Measurements from ENCODE around the gene NT5C2. TPM values are rescaled to one million over a fixed set of nuclear protein-coding genes. Genes with fewer than 3 reads are reported as not detected.

The NT5C2 gene
- total and polyA plus RNA-seq, 2 of the 4 experiments (the other 2 are of a cell fraction): 60.0 to 65.1 TPM

DNA sequence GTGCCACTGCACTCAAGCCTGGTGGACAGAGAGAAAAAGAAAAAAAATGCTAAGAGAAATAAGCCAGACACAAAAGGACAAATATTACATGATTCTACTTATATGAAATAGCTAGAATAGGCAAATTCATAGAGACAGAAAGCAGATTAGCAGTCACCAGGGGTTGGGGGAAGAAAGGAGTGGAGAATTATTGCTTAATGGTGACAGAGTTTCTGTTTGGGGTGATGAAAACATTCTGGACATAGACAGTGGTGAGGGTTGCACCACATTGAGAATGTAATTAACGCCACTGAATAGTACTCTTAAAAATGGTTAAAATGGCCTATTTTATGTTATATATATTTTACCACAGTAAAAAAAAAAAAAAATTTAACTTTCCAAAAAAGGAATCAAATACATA is 6.4 kb upstream of the NT5C2 start:
- Histone ChIP-seq H2AK9ac (replicated peaks; ENCODE audit: low read depth, low read length, poor library complexity) (no peak overlapping the region), H2BK120ac (ENCODE audit: low read depth, low read length) (no peak overlapping the region), H3K18ac (ENCODE audit: low read depth, low read length) (no peak overlapping the region), H3K14ac (replicated peaks; ENCODE audit: low read depth, low read length) (no peak overlapping the region), H3K4ac (ENCODE audit: low read depth, low read length) (no peak overlapping the region), H3K9me3 (ENCODE audit: control insufficient read depth, insufficient read depth, low read length) (no peaks in the 10 kb centered on the region), H3K56ac (ENCODE audit: extremely low read depth, insufficient read depth, low read length) (no peak overlapping the region), H3K27me3 (ENCODE audit: control insufficient read depth, insufficient read depth, low read length) (no peaks in the 10 kb centered on the region), H3K4me3 (ENCODE audit: insufficient read depth, low read depth, low read length) (no peak overlapping the region), H2BK5ac (ENCODE audit: low read depth, low read length, poor library complexity, severe bottlenecking) (no peak overlapping the region), H3K36me3 (ENCODE audit: control insufficient read depth, insufficient read depth, low read length) (no peaks in the 10 kb centered on the region), H3K79me1 (ENCODE audit: low read depth in 1 of 2, low read length in 2 of 2) (no peaks in the 10 kb centered on the region), H3K9me1 (ENCODE audit: insufficient read depth, low read length) (peaks cover 12% of the 10 kb centered on the region), H4K8ac (ENCODE audit: low read depth in 2 of 2, low read length in 2 of 2) (no peak overlapping the region), H2BK20ac (ENCODE audit: low read depth, low read length) (no peak overlapping the region), H2AFZ (replicated peaks; ENCODE audit: low read length, poor library complexity) (no peak overlapping the region), H3K4me2 (ENCODE audit: low read depth, low read length) (no peak overlapping the region), H3K9ac (ENCODE audit: low read depth, low read length) (no peak overlapping the region), H4K20me1 (ENCODE audit: insufficient read depth, low read length) (no peaks in the 10 kb centered on the region), H4K91ac (ENCODE audit: insufficient read depth, low read depth, low read length) (no peak overlapping the region), H2BK15ac (ENCODE audit: low read depth, low read length) (no peak overlapping the region), H3K4me1 (ENCODE audit: control insufficient read depth, insufficient read depth, low read length) (peaks cover 13% of the 10 kb centered on the region), H4K5ac (ENCODE audit: low read depth, low read length) (no peak overlapping the region), H3K23ac (ENCODE audit: low read depth, low read length) (no peak overlapping the region), H2AK5ac (ENCODE audit: low read depth, low read length) (no peak overlapping the region), H3K27ac (ENCODE audit: insufficient read depth, low read length) (no peak overlapping the region)
- in situ Hi-C loops (cut with MboI; ENCODE audit: low sequenced_read_pairs) (no loop called here), intact Hi-C loops (cut with micrococcal nuclease) (no loop called here), dilution Hi-C loops (cut with HindIII; ENCODE audit: low sequenced_read_pairs, unreplicated experiment) (no loop called here)
- CTCF ChIA-PET: no interaction called here
- POLR2A ChIA-PET (ENCODE audit: unreplicated experiment): no interaction called here
- WGBS, 2 experiments (ENCODE audit: extremely low coverage in 2 of 2, insufficient read length in 1 of 2): no CpG with 5 or more reads among the region's 1 CpG
- no peak for DNase-seq
- no TSS peak for BruUV-seq (replicated peaks)
- TF ChIP-seq MXI1 (IDR thresholded peaks at IDR 0.05; ENCODE audit: borderline replicate concordance, low read depth, low read length) (no peak), POLR2A (IDR thresholded peaks at IDR 0.05; ENCODE audit: low read depth, low read length) (no peak)
- ATAC-seq (ENCODE audit: low read depth): no peak

Data from IMR-90 (cell line).